C4-2B (cell line): ENCODE measurements around the gene CISTR.

ENCODE experiments used
- ZFX ChIP-seq: fragments of 450-650 bp; IDR thresholded peaks from 2 replicates; pipeline ENCODE4 v1.6.1; 2017
- TF ChIP-seq, protein P1 (sequence below): fragments of 450-650 bp; conservative IDR thresholded peaks from 2 replicates; pipeline ENCODE4 v1.5.1; 2017; ENCODE audit warnings: mild to moderate bottlenecking

- TF ChIP-seq, protein P1, sequence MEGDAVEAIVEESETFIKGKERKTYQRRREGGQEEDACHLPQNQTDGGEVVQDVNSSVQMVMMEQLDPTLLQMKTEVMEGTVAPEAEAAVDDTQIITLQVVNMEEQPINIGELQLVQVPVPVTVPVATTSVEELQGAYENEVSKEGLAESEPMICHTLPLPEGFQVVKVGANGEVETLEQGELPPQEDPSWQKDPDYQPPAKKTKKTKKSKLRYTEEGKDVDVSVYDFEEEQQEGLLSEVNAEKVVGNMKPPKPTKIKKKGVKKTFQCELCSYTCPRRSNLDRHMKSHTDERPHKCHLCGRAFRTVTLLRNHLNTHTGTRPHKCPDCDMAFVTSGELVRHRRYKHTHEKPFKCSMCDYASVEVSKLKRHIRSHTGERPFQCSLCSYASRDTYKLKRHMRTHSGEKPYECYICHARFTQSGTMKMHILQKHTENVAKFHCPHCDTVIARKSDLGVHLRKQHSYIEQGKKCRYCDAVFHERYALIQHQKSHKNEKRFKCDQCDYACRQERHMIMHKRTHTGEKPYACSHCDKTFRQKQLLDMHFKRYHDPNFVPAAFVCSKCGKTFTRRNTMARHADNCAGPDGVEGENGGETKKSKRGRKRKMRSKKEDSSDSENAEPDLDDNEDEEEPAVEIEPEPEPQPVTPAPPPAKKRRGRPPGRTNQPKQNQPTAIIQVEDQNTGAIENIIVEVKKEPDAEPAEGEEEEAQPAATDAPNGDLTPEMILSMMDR: no peak
- TF ChIP-seq ZFX: no peak
Measured at GRCh38 chr12:53754188-53754585, 2.4 kb upstream of the CISTR start.
